ENCODE measurements around the gene CCL2.

Gene CCL2

DNA sequence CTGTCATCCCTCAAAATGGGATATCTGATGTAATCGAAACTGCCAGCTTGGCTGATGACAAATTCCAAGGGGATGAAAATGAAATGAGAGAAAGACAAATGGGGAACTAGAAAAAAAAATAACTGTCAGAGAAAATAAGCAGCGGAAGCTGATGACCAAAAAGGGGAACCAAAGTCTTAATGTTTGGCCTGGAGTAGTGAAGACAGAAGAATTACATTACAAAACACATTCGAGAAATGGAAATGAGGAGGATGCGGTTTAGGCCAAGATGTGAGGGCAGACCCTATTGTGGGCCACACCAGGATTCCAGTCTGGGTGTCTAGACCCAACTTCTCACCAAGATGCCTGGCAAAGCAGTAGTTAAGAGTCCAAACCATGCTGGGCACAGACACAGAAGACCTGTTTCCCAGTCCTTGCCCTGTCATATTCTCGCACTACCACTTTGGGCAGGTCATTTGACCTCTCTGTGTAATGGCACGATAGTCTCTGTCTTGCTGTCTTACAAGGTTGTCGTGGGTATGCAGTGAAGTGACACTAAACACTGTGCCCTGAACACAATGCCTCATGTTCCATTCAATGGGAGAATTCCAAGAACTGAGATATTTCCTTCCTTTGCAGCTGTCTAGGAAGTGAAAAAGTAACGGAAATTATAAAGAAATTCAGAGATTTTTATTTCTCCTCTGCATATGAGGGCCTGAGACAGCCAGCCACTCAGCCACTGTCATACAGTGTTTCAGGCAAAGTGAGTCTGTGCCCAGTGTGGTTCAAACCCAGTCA is 12.3 kb upstream of the CCL2 start:
- TF ChIP-seq FOXA1 (IDR thresholded peaks at IDR 0.05) = no peak
- no peak for TF ChIP-seq SP1 (IDR thresholded peaks at IDR 0.05)
- no peak for TF ChIP-seq NFRKB (IDR thresholded peaks at IDR 0.05)
- no peak for TF ChIP-seq FOXK2 (IDR thresholded peaks at IDR 0.05)
- no peak for TF ChIP-seq L3MBTL2 (conservative IDR thresholded peaks at IDR 0.05)
- no peak for TF ChIP-seq BHLHE40 (IDR thresholded peaks at IDR 0.05; ENCODE audit: borderline replicate concordance)
- ChIA-PET POLR2A (no interaction called here), CTCF (no interaction called here)
- DNase-seq (ENCODE audit: extremely low spot score) = no peak

GRCh38 chr17:34243364-34244320 is 11.4 kb upstream of the CCL2 start:
- ChIA-PET POLR2A (no interaction called here), CTCF (no interaction called here)
- no peak for DNase-seq (ENCODE audit: extremely low spot score)
- TF ChIP-seq ELF4 (IDR thresholded peaks at IDR 0.05) = no peak
- no peak for TF ChIP-seq CTBP1 (IDR thresholded peaks at IDR 0.05; ENCODE audit: borderline replicate concordance)
- no peak for TF ChIP-seq LEF1 (IDR thresholded peaks at IDR 0.05; ENCODE audit: borderline replicate concordance)
- no peak for TF ChIP-seq HDGF (IDR thresholded peaks at IDR 0.05; ENCODE audit: borderline replicate concordance)
- no peak for TF ChIP-seq ZNF384 (IDR thresholded peaks at IDR 0.05)
- no peak for TF ChIP-seq FOXK2 (IDR thresholded peaks at IDR 0.05)
- TF ChIP-seq TARDBP (IDR thresholded peaks at IDR 0.05) = no peak
- no peak for TF ChIP-seq BHLHE40 (IDR thresholded peaks at IDR 0.05; ENCODE audit: borderline replicate concordance)
- TF ChIP-seq L3MBTL2 (conservative IDR thresholded peaks at IDR 0.05) = no peak
- no peak for TF ChIP-seq FOXM1 (IDR thresholded peaks at IDR 0.05; ENCODE audit: borderline replicate concordance)
- no peak for TF ChIP-seq PKNOX1 (IDR thresholded peaks at IDR 0.05)
- no peak for TF ChIP-seq SP1 (IDR thresholded peaks at IDR 0.05)
- TF ChIP-seq SUZ12 (IDR thresholded peaks at IDR 0.05) = no peak
- TF ChIP-seq NFRKB (IDR thresholded peaks at IDR 0.05) = no peak

DNA sequence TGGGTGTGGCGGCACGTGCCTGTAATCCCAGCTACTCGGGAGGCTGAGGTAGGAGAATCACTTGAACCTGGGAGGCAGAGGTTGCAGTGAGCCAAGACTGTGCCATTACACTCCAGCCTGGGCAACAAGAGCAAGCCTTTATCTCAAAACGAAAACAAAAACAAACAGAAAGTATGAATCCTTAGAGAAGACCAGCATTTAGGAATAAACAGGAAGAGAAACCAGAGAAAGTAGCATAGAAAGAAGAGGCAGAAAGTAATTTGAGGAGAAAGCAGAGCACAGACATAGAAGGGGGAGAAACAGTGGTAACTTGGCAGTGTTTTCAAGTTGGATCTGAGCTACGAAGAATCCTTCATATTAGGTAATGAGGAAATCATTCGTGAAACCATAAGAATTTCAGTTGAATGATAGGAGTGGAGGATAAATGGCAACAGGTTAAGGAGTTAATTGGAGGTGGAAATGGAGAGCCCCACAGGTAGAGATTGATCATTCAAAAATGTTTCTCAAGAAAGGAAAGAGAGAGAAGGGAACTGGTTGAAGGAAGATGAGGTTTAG is 9.7 kb upstream of the CCL2 start:
- DNase-seq (ENCODE audit: extremely low spot score) = no peak
- TF ChIP-seq CTBP1 (IDR thresholded peaks at IDR 0.05; ENCODE audit: borderline replicate concordance) = no peak
- ChIA-PET POLR2A (no interaction called here), CTCF (no interaction called here)

DNA sequence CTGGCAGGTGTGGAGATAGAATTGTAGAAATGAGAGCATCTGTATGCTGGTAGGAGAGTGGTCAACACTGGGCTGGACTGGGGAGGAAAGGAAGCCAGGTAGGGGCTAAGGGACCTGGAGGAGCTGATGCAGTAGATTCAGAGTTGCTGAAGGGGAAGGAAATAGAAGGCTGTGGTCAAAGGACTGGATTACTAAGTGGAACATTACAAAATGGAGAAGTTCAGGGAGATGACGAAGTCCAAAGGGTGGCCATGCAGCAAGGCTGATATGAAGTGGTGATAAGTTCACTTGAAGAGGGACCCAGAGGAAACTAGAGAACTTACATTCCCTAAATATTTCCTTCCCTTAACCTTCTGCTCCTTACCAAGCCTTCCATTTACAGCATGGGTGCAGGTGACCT is 8.6 kb upstream of the CCL2 start:
- CTCF ChIA-PET = no interaction called here
- TF ChIP-seq FOXM1 (IDR thresholded peaks at IDR 0.05; ENCODE audit: borderline replicate concordance) (no peak), BHLHE40 (IDR thresholded peaks at IDR 0.05; ENCODE audit: borderline replicate concordance) (no peak), HDGF (IDR thresholded peaks at IDR 0.05; ENCODE audit: borderline replicate concordance) (no peak), ELF4 (IDR thresholded peaks at IDR 0.05) (no peak), NFRKB (IDR thresholded peaks at IDR 0.05) (no peak), SUZ12 (IDR thresholded peaks at IDR 0.05) (no peak), FOXK2 (IDR thresholded peaks at IDR 0.05) (no peak), L3MBTL2 (conservative IDR thresholded peaks at IDR 0.05) (no peak), ZNF384 (IDR thresholded peaks at IDR 0.05) (no peak), CTBP1 (IDR thresholded peaks at IDR 0.05; ENCODE audit: borderline replicate concordance) (no peak), PKNOX1 (IDR thresholded peaks at IDR 0.05) (no peak), FOXA1 (IDR thresholded peaks at IDR 0.05) (no peak), SP1 (IDR thresholded peaks at IDR 0.05) (no peak), LEF1 (IDR thresholded peaks at IDR 0.05; ENCODE audit: borderline replicate concordance) (no peak), ARNT (IDR thresholded peaks at IDR 0.05) (no peak), TARDBP (IDR thresholded peaks at IDR 0.05) (no peak)
- POLR2A ChIA-PET = no interaction called here
- no peak for DNase-seq (ENCODE audit: extremely low spot score)

DNA sequence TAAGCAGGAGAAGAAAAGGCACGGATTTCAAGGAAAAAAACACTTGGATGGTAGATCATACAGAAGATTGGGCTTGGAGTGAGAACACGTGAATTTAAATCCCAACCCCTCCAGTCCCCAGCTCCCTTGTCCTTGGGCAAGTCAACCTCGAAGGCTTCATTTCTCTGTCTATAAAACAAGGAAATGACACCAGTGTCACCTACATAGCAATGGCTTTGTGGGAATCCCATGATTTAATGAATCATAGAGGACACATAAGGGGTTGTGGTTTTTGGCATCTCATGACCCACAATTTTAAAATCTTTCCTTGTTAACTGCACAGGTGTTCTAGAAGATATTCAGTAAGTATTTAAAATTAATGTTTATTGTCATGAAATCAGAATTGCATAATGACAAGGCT is 8.2 kb upstream of the CCL2 start:
- ChIA-PET POLR2A (no interaction called here), CTCF (no interaction called here)
- DNase-seq (ENCODE audit: extremely low spot score) = no peak
- TF ChIP-seq TARDBP (IDR thresholded peaks at IDR 0.05) (no peak), SUZ12 (IDR thresholded peaks at IDR 0.05) (no peak), LEF1 (IDR thresholded peaks at IDR 0.05; ENCODE audit: borderline replicate concordance) (no peak), L3MBTL2 (conservative IDR thresholded peaks at IDR 0.05) (no peak), BHLHE40 (IDR thresholded peaks at IDR 0.05; ENCODE audit: borderline replicate concordance) (no peak), SP1 (IDR thresholded peaks at IDR 0.05) (no peak), ELF4 (IDR thresholded peaks at IDR 0.05) (no peak), FOXA1 (IDR thresholded peaks at IDR 0.05) (no peak), FOXK2 (IDR thresholded peaks at IDR 0.05) (no peak), PKNOX1 (IDR thresholded peaks at IDR 0.05) (no peak), NFRKB (IDR thresholded peaks at IDR 0.05) (no peak), ARNT (IDR thresholded peaks at IDR 0.05) (no peak), HDGF (IDR thresholded peaks at IDR 0.05; ENCODE audit: borderline replicate concordance) (no peak), CTBP1 (IDR thresholded peaks at IDR 0.05; ENCODE audit: borderline replicate concordance) (no peak), FOXM1 (IDR thresholded peaks at IDR 0.05; ENCODE audit: borderline replicate concordance) (no peak), ZNF384 (IDR thresholded peaks at IDR 0.05) (no peak)
